MV-4-11 (cell line): ENCODE measurements around the gene CDH12.
"Not testable (repeated sequence)": the region's sequence is repeated elsewhere in the genome, so short reads cannot be mapped to it uniquely, and the experiment has no call there.

ENCODE experiments used
- DNase-seq: peaks from one replicate; lab custom pipeline; 2025; lab: John Stamatoyannopoulos, UW

CDH12 gene

DNA sequence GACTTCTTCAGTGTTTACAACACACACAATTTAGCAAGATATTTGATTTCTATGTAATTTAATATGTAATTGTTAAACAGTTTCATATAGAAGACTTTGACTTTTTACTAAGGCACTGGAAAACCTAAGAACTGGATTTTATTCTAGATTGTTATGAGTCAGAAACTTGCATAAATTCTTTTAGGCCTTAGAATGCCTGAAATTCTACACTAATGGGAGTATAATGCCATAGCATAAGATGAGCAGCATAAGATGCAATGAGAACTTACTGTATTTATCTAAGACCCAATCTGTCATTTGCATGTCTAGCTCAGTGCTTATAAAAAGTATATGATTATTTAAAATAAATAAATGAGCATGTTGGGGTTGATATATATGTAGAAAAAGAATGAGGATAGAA is 285.2 kb downstream of the CDH12 start:
- DNase-seq: no peak

- DNase-seq: no peak
These were observed 293.0 kb downstream of the CDH12 start for GRCh38 chr5:22560147-22560546.

- no peak for DNase-seq
These were observed 295.9 kb downstream of the CDH12 start for GRCh38 chr5:22557251-22557650.

GRCh38 chr5:22554475-22554874 is 298.7 kb downstream of the CDH12 start:
- no peak for DNase-seq

GRCh38 chr5:22549876-22550671 is 303.1 kb downstream of the CDH12 start:
- DNase-seq: no peak

GRCh38 chr5:22542340-22542739 is 310.8 kb downstream of the CDH12 start:
- no peak for DNase-seq

- no peak for DNase-seq
These were observed 312.1 kb downstream of the CDH12 start for GRCh38 chr5:22541037-22541436.

- no peak for DNase-seq
These were observed 313.4 kb downstream of the CDH12 start for GRCh38 chr5:22539762-22540161.

GRCh38 chr5:22531986-22532385 is 321.2 kb downstream of the CDH12 start:
- DNase-seq: no peak

DNA sequence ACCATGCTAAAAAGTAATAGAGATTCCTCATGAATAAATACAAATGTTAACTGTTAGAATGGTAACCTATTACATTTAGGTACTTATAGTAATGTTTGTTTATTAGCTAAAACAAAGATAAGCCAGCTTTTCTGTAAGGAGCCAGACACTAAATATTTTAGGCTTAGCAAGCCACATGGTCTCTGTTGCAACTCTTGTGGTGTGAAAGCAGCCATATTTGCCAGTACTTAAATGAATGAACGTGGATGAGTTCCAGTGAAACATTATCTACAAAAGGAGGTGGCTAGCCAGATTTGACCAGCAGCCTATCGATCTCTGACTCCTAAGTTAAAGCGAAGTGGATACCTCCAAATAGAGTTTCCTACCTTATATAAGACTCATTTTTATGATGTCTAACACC is 331.6 kb downstream of the CDH12 start:
- DNase-seq: no peak

GRCh38 chr5:22516497-22516896 is 336.6 kb downstream of the CDH12 start:
- DNase-seq: not testable (repeated sequence)

- DNase-seq: no peak
These were observed 338.9 kb downstream of the CDH12 start for GRCh38 chr5:22514231-22514630.

DNA sequence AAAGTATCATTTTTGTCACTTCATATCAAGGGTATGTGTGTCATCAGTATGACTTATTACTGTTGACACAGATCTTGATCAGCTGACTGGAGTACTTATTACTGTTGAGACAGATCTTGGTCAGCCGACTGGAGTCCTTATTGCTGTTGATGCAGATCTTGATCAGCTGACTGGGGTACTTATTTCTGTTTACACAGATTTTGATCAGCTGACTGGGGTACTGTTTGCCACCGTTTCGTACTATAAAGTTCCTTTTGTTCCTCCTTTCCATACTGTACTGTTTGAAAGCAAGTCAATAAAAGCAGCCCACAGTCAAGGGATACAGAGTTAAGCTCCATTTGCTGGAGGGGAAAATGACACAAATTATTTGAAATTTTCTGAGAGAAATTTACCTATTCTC is 347.3 kb downstream of the CDH12 start:
- no peak for DNase-seq

GRCh38 chr5:22504411-22504810 is 348.7 kb downstream of the CDH12 start:
- no peak for DNase-seq

DNA sequence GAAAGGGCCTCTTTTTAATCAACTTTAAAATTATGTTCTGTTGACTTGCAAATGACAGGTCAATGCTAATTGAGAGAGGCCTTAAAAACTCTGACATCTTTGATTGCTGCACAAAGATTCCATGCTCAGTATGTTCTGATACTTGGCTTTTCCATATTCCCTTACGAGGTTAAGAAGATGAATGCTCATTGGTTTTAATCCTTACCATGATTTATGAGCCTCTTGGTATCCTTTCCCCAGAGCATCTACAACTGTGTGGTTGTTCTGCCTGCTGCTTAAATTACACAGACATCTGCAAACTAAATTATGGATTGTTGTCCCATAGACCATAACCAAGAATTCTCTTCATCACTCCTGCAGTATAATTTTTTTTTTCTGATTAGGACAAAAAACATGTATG is 352.6 kb downstream of the CDH12 start:
- no peak for DNase-seq

- no peak for DNase-seq
These were observed 356.5 kb downstream of the CDH12 start for GRCh38 chr5:22496666-22497065.

GRCh38 chr5:22495016-22495720 is 358.0 kb downstream of the CDH12 start:
- DNase-seq: no peak

GRCh38 chr5:22488427-22488826 is 364.7 kb downstream of the CDH12 start:
- no peak for DNase-seq

DNA sequence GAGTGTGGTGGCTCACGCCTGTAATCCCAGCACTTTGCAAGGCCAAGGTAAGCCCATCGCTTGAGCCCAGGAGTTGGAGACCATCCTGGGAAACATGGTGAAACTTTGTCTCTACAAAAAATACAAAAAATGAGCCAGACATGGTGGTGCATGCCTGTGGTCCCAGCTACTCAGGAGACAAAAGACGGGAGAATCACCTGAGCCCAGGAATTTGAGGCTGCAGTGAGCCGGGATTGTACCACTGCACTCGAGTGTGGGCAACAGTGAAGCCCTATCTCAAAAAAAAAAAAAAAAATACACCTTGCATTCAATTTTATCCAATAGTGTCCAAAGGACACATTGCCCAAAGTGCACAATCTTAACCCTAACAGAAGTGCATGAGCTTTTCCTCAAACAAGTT is 372.8 kb downstream of the CDH12 start:
- DNase-seq: no peak

DNA sequence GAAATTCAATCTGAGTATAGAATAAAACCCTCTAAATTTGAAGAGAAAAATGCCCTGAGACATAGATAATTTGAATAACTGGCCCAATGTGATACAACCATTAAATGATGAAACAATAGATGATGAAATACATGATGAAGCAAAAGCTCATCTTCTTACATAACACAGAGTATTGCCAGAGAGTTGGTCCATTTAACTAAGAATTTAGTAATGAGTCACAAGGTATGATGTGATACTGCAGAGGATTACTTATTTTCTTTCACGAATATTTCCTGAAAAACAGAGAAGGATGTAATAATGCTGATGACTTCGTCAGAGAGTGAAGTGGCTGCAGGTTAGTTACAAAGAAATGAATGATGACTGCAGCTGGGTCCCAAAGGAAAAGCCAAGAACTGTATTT is 379.3 kb downstream of the CDH12 start:
- DNase-seq: no peak

- DNase-seq: no peak
These were observed 382.0 kb downstream of the CDH12 start for GRCh38 chr5:22471154-22471553.

GRCh38 chr5:22470408-22470807 is 382.7 kb downstream of the CDH12 start:
- no peak for DNase-seq

GRCh38 chr5:22465616-22466015 is 387.5 kb downstream of the CDH12 start:
- DNase-seq: no peak

DNA sequence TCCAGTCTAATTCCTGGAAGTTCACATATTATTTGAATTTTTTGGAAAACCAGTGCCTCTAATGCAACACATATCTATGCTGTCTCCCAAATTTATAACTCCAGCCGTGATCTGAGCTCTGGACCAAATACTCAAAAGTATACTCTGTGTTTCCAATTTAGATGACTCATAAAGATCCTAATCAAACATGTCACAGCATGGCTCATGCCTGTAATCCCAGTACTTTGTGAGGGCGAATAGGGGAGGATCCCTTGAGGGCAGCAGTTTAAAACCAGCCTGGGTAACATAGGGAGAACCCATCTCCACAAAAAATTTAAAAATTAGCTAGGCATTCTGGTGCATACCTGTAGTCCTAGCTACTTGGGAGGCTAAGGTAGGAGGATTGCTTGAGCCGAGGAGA is 388.0 kb downstream of the CDH12 start:
- no peak for DNase-seq
